Ecto neural progenitor cell (in vitro differentiated cells): ENCODE measurements around the gene MESD.
A peak's percentile ranks its signal among the peaks of the same experiment; 100 is the strongest.

Source experiments
- DNase-seq: peaks from one replicate; pipeline ENCODE4 v3.0.0-alpha.2; 2018; ENCODE audit warnings: low spot score

Gene MESD

GRCh38 chr15:80991421-80991820 is 1.8 kb upstream of the MESD start:
- DNase-seq = no peak

GRCh38 chr15:80990955-80991354 is 1.3 kb upstream of the MESD start:
- no peak for DNase-seq

GRCh38 chr15:80989081-80989517 is 520 bp downstream of the MESD start:
- DNase-seq = peak; percentile 69

- no peak for DNase-seq
These were observed 1.3 kb downstream of the MESD start for GRCh38 chr15:80988148-80988796.

- no peak for DNase-seq
These were observed 3.1 kb downstream of the MESD start for GRCh38 chr15:80986487-80986886.

- no peak for DNase-seq
These were observed 3.6 kb downstream of the MESD start for GRCh38 chr15:80985981-80986380.

- no peak for DNase-seq
These were observed 4.8 kb downstream of the MESD start for GRCh38 chr15:80984856-80985255.

- DNase-seq = no peak
These were observed 6.8 kb downstream of the MESD start for GRCh38 chr15:80982839-80983238.

GRCh38 chr15:80982205-80982604 is 7.4 kb downstream of the MESD start:
- DNase-seq = no peak

- DNase-seq = no peak
These were observed 9.9 kb downstream of the MESD start for GRCh38 chr15:80979538-80980200.

GRCh38 chr15:80978685-80979329 is 10.8 kb downstream of the MESD start:
- DNase-seq = no peak

- DNase-seq = peak; percentile 75
These were observed 12.0 kb downstream of the MESD start for GRCh38 chr15:80977627-80978036.

GRCh38 chr15:80976851-80977250 is 12.8 kb downstream of the MESD start:
- no peak for DNase-seq

GRCh38 chr15:80974914-80975313 is 14.7 kb downstream of the MESD start:
- no peak for DNase-seq

- DNase-seq = no peak
These were observed 17.3 kb downstream of the MESD start for GRCh38 chr15:80972276-80972675.

- DNase-seq = no peak
These were observed 18.5 kb downstream of the MESD start for GRCh38 chr15:80971143-80971542.

GRCh38 chr15:80970658-80971057 is 19.0 kb downstream of the MESD start:
- DNase-seq = peak; percentile 15

GRCh38 chr15:80970018-80970657 is 19.5 kb downstream of the MESD start:
- DNase-seq = peak; percentile 61

- DNase-seq = peak; percentile 26
These were observed 20.3 kb downstream of the MESD start for GRCh38 chr15:80969316-80969715.

GRCh38 chr15:80967991-80968510 is 21.6 kb downstream of the MESD start:
- no peak for DNase-seq

- peak; percentile 60 for DNase-seq
These were observed 22.2 kb downstream of the MESD start for GRCh38 chr15:80967451-80967850.

GRCh38 chr15:80966431-80967197 is 23.0 kb downstream of the MESD start:
- peak; percentile 25 for DNase-seq
